ENCODE measurements around the gene C6orf118. TPM values are rescaled to one million over a fixed set of nuclear protein-coding genes. Genes with fewer than 3 reads are reported as not detected.

The C6orf118 gene
- total and polyA plus RNA-seq, 9 of the 15 experiments (the other 6 are each of a cell fraction or from before 2014, with no cell fraction given) = not detected

GRCh38 chr6:165268987-165269386, 40.4 kb downstream of the C6orf118 start:
- no peak overlapping the region for H3K9ac ChIP-seq (ENCODE audit: insufficient read depth in 1 of 2, low read depth in 2 of 2, low read length in 2 of 2)
- in situ Hi-C loops (cut with MboI) = no loop called here
- H3K4me3 ChIP-seq = no peak overlapping the region
- 0% methylated on average over 7 of the region's 7 CpGs for WGBS (ENCODE audit: insufficient coverage, low coverage, missing lambda C conversion rate)
- no peak overlapping the region for H2AFZ ChIP-seq (ENCODE audit: low read depth, low read length)
- no peaks in the 10 kb centered on the region for H3K79me2 ChIP-seq (ENCODE audit: control insufficient read depth, insufficient read depth, low read length)
- no peaks in the 10 kb centered on the region for H3K4me1 ChIP-seq (replicated peaks in 1 of 2; ENCODE audit: control insufficient read depth in 2 of 2, insufficient read depth in 2 of 2, low read length in 2 of 2)
- no peaks in the 10 kb centered on the region for H3K27me3 ChIP-seq (ENCODE audit: control insufficient read depth in 2 of 2, insufficient read depth in 2 of 2, low read length in 2 of 2)
- ATAC-seq (no peak), FAIRE-seq (no peak), DNase-seq (ENCODE audit: extremely low read depth in 1 of 4, low spot score in 3 of 4) (no peak)
- intact Hi-C loops (cut with micrococcal nuclease) = no loop called here
- H3K27ac ChIP-seq (ENCODE audit: extremely low read depth, low read depth, low read length) = no peak overlapping the region
- no peaks in the 10 kb centered on the region for H4K20me1 ChIP-seq (replicated peaks; ENCODE audit: control insufficient read depth, insufficient read depth, low read length)
- POLR2A ChIA-PET = no interaction called here
- TF ChIP-seq ATF3 (IDR thresholded peaks at IDR 0.05) (no peak), ATF3 (CRISPR knock-in tag; conservative IDR thresholded peaks at IDR 0.05) (no peak), ZNF398 (CRISPR knock-in tag; IDR thresholded peaks at IDR 0.05) (no peak), KLF10 (CRISPR knock-in tag; IDR thresholded peaks at IDR 0.05) (no peak), KDM5B (IDR thresholded peaks at IDR 0.05; ENCODE audit: insufficient replicate concordance, low read depth, low read length) (no peak), ZFP36 (IDR thresholded peaks at IDR 0.05; ENCODE audit: low read depth, low read length, partially characterized antibody) (no peak), CHD2 (IDR thresholded peaks at IDR 0.05; ENCODE audit: low read depth, low read length) (no peak), ZNF282 (CRISPR knock-in tag; IDR thresholded peaks at IDR 0.05) (no peak)
- TF ChIP-seq, protein P1, sequence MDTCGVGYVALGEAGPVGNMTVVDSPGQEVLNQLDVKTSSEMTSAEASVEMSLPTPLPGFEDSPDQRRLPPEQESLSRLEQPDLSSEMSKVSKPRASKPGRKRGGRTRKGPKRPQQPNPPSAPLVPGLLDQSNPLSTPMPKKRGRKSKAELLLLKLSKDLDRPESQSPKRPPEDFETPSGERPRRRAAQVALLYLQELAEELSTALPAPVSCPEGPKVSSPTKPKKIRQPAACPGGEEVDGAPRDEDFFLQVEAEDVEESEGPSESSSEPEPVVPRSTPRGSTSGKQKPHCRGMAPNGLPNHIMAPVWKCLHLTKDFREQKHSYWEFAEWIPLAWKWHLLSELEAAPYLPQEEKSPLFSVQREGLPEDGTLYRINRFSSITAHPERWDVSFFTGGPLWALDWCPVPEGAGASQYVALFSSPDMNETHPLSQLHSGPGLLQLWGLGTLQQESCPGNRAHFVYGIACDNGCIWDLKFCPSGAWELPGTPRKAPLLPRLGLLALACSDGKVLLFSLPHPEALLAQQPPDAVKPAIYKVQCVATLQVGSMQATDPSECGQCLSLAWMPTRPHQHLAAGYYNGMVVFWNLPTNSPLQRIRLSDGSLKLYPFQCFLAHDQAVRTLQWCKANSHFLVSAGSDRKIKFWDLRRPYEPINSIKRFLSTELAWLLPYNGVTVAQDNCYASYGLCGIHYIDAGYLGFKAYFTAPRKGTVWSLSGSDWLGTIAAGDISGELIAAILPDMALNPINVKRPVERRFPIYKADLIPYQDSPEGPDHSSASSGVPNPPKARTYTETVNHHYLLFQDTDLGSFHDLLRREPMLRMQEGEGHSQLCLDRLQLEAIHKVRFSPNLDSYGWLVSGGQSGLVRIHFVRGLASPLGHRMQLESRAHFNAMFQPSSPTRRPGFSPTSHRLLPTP (IDR thresholded peaks at IDR 0.05; ENCODE audit: borderline replicate concordance, extremely low read depth, insufficient read length) = no peak
- no peak overlapping the region for H3K4me2 ChIP-seq (ENCODE audit: insufficient read depth, low read length)
- H3K9me3 ChIP-seq (replicated peaks; ENCODE audit: control insufficient read depth, insufficient read depth, low read depth, low read length) = no peaks in the 10 kb centered on the region; the same call in 1 of the 2 replicates
- BruUV-seq (replicated peaks) = no TSS peak
- no peaks in the 10 kb centered on the region for H3K36me3 ChIP-seq (ENCODE audit: control insufficient read depth, insufficient read depth, low read length)
- H3K9me1 ChIP-seq (ENCODE audit: control insufficient read depth, insufficient read depth, low read length) = no peaks in the 10 kb centered on the region
- CTCF ChIA-PET (ENCODE audit: low intra/inter-chr PET ratio) = no interaction called here

All from K562 (cell line).